Activated T-cell treated with anti-CD3 and anti-CD28 coated beads, Interleukin-2, amount 50 U/mL, for 1 hour (primary cell): ENCODE measurements around the gene PCSK5.
"Not testable (repeated sequence)": the region's sequence is repeated elsewhere in the genome, so short reads cannot be mapped to it uniquely, and the experiment has no call there.

ENCODE experiments used
- DNase-seq: peaks from one replicate; pipeline ENCODE4 v3.0.0-alpha.2; 2020

Gene PCSK5

GRCh38 chr9:75891277-75891741 is 836 bp downstream of the PCSK5 start:
- DNase-seq, result peak; percentile 50

- peak; percentile 31 for DNase-seq
These were observed 1.3 kb downstream of the PCSK5 start for GRCh38 chr9:75891771-75892215.

GRCh38 chr9:75892216-75892911 is 1.9 kb downstream of the PCSK5 start:
- DNase-seq, result peak; percentile 19

- no peak for DNase-seq
These were observed 2.6 kb downstream of the PCSK5 start for GRCh38 chr9:75893106-75893505.

DNA sequence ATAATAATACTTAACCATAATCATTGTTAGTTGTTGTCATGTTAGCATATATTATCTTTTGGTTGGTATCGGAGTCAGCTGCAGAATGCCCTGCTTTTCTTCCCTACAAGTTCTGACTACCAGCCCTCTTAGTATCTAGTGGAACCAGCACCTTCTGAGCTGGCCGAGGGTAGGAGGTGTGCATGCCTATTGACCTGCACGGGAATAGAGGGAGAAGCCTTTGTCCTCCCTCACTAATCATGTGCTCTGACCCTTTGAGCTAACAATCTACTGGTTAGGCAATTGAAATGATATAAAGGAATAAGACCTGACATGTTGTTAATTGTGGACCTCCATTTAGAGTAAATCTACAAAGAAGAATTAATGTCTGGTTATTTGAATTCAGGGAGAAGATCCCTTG is 4.1 kb downstream of the PCSK5 start:
- no peak for DNase-seq

DNA sequence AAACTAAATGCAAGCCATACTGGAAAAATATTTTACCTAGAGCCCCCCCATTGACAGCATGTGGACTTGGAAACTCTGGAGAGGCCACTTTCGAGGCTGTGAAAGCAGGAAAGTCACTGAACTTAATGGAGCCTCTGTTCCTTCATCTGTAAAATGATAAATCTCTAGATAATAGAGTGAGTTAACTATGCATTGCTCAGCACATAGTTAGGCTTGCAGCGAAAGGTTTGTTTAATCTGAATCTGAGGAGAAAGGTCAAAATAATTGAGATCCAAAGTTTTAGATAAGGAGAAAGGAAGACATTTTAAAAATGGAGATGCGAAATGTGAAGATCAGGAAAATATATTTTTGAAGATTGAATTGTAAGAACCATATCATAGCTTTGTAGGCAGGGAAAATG is 4.6 kb downstream of the PCSK5 start:
- no peak for DNase-seq

DNA sequence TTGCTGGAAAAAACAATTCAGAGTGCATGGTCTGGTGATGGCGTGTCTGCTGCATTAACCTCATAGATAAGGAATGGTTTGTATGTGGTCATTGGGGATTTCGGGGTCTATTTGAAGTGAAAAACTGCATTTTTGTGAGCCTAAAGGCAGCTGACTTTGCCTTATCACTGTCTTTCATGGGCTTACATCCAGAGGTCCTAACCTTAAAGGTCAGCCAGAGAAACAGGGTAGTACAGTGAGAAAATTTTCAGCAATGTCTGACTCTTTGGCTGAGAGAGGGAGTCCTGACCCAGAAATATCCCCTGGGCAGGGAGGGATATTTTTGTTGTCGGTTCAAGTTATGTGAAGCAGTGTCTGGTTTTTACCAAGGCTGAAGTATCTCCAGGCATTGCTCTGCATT is 5.7 kb downstream of the PCSK5 start:
- DNase-seq, result no peak

DNA sequence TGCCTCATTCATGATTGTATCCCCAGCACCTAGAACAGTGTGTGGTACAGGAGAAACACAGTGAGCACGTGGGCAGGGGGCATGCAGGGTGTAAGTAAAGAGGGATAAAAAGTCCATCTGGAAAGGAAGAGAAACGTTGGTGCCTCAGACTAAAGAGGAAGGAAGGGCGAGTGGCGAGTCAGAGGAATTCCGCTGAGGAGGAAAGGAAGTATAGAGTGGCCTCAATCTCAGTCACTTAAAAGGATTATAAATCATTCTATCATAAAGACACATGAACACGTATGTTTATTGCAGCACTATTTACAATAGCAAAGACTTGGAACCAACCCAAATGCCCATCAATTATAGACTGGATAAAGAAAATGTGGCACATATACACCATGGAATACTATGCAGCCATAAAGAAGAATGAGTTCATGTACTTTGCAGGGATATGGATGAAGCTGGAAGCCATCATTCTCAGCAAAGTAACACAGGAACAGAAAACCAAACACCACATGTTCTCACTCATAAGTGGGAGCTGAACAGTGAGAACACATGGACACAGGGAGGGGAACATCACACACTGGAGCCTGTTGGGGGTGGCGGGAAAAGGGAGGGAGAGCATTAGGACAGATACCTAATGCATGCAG is 10.5 kb downstream of the PCSK5 start:
- DNase-seq, result not testable (repeated sequence)

GRCh38 chr9:75903785-75904360 is 13.4 kb downstream of the PCSK5 start:
- no peak for DNase-seq

DNA sequence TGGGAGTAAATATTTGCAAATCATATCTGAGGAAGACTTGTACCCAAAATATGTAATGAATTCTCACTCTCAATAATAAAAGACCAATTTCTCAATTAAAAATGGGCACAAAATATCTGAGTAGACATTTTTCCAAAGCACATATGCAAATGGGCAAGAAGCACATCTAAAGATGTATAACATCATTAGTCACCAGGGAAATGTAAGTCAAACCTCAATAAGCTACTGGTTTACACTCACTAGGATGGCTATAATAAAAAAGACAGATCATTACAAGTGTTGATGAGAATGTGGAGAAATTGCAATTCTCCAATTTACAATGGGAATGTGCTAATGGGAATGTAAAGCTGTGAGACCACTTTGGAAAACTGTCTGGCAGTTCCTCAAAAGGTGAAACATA is 13.9 kb downstream of the PCSK5 start:
- DNase-seq, result no peak

GRCh38 chr9:75906531-75906930 is 16.1 kb downstream of the PCSK5 start:
- DNase-seq, result no peak

GRCh38 chr9:75907329-75907728 is 16.9 kb downstream of the PCSK5 start:
- no peak for DNase-seq

DNA sequence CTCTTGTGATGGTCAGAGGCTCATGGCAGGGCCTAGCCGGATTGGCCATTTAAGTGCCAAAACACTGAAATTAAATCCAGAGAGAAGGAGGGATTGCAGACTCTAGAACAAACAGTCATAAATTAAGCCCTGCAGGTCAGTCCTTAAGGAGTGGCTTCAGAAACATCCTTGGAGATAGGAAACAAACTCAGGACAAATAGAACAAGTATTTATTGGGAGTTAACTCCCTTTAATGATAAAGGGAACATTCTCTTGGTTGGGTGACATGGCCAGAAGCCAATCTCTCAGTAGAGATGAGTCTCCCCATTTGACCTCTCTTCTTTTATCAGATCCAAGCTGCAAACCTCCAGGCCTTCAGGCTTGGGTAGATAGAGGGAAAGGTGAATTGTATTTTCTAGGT is 17.4 kb downstream of the PCSK5 start:
- no peak for DNase-seq

DNA sequence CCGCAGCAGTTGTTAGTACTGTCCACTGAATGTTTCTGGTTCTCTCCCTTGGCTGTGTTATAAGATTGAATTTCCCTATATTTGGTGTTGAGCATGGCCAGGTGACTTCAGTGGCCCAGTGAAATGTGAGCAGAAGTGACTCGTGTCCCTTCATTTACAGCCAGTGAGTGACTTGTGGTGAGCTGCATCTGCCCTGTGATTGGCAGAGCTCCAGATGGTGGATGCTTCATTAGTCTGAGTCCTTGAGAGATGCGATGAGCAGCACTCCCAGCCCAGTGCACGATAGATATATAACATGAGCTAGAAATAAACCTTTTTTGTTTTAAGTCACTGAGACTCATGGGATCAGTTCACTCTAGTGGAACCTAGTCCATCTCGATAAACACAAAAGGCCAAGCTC is 19.3 kb downstream of the PCSK5 start:
- DNase-seq, result no peak

DNA sequence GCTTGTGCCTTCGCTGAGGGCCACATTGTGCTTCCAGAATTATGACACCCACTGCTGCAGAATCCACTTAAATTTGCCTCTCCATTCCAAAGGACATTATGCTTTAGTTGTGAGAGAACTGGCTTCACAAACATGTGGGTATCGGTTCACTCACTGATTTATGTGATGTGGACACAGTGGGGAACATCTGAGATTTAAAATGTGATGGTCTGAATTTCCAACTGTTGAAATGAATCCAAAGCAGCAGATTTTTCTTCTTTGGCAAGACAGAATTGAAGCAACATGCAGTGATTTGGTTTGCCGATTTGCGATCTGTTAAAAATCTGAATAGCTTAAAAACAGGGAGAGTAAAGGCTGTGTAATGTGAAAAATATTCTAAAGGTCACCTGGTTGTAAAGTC is 20.3 kb downstream of the PCSK5 start:
- no peak for DNase-seq

- DNase-seq, result no peak
These were observed 20.9 kb downstream of the PCSK5 start for GRCh38 chr9:75911390-75911789.

GRCh38 chr9:75912951-75913350 is 22.5 kb downstream of the PCSK5 start:
- no peak for DNase-seq

DNA sequence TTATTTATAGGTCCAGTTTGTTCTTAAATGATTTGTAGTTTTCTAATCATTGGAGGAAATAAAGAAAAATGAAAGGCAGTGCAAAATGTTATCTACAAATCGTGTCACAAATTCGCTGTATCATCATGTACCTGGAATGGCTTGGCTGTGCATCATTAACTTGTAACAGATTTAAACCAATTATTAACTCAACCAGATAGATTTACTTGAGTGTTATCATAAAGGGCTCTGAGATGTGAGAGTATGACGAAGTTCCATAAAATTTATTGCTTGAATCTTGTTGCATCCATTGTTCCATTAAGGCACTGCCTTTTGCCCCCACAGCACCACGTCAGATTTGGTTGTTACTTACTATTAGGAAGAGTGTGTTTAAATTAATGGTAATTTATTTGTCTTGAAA is 23.5 kb downstream of the PCSK5 start:
- no peak for DNase-seq

- DNase-seq, result no peak
These were observed 24.5 kb downstream of the PCSK5 start for GRCh38 chr9:75914883-75915452.

DNA sequence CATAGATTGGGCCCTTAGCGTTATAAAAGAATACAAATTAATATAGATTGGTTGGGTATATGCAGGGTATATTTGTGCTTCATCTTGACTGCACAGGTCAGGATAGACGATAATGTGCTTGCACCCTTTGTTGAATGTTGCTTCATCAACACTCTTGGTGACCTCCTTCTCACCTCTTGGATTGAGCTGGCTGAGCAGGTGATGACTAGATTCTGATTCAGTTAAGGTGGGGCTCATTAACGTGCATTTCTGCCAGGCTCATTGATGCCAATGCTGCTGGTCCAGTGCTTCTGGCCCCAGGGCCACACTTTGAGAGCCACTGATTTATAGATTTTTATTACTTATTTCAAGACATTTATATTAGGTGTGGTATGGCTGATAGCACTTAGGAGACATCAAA is 27.7 kb downstream of the PCSK5 start:
- no peak for DNase-seq

GRCh38 chr9:75918909-75919308 is 28.4 kb downstream of the PCSK5 start:
- DNase-seq, result no peak

GRCh38 chr9:75921391-75922127 is 31.1 kb downstream of the PCSK5 start:
- no peak for DNase-seq

DNA sequence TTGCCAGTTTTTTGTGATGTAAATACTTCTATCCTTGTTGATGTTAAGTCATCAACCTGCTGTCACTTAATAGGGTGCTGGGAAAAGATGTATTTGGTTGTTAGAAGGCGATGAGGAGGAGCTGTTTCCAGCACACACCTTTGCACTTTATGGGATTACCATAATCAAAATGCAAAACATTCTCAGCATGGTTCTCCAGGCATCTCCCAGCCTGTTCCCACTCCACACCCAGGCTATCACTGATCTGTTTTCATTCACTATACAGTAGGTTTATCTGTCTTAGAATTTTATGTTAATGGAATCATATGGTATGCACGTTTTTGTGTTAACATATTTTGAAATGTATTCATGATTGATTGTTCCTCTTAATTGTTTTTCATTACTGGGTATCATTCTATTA is 35.9 kb downstream of the PCSK5 start:
- DNase-seq, result no peak
